CD4-positive, alpha-beta T cell (primary cell): ENCODE data around the gene FAM83F. TPM values are rescaled to one million over a fixed set of nuclear protein-coding genes. Genes with fewer than 3 reads are reported as not detected.
A peak's percentile ranks its signal among the peaks of the same experiment; 100 is the strongest.

Experiments used
- ATAC-seq: fragments of 200-7000 bp; cut with Tn5 transposase; one replicate; pipeline ENCODE4 v1.10.0; 2022; ENCODE audit warnings: mild to moderate bottlenecking; ENCODE audit not compliant: poor library complexity
- CTCF ChIA-PET: fragments of 350-600 bp; sonication (Branson Sonifier 250); formaldehyde crosslinking; loops from one replicate; lab custom pipeline; 2021; ENCODE audit warnings: antibody characterized with exemption, inconsistent platforms; lab: Charles Lee
- POLR2A ChIA-PET: fragments of 350-600 bp; sonication (Branson Sonifier 250); formaldehyde crosslinking; loops from one replicate; lab custom pipeline; 2021; ENCODE audit warnings: antibody characterized with exemption, inconsistent platforms; lab: Charles Lee
- DNase-seq, 14 experiments: peaks; one replicate each; pipeline ENCODE4 v3.0.0-alpha.2; 2013 to 2020; ENCODE audit warnings: mixed read lengths in 2 of 14
- H3K27ac ChIP-seq, 2 donors: one replicate each; pipeline versions ENCODE4 v1.5.1 to v1.7.0; 2013; ENCODE audit warnings: low read length in 2 of 2, low read depth in 1 of 2, mild to moderate bottlenecking in 1 of 2
- H3K27me3 ChIP-seq, 2 experiments: 1 replicate in 1 of 2; 2 replicates in 1 of 2; pipeline versions ENCODE4 v1.6.1 to v1.7.0; 2013; ENCODE audit warnings: low read length in 2 of 2, control low read depth in 1 of 2, mild to moderate bottlenecking in 1 of 2, moderate library complexity in 1 of 2; ENCODE audit not compliant: insufficient read depth in 2 of 2, control insufficient read depth in 1 of 2
- H3K36me3 ChIP-seq: one replicate; pipeline ENCODE4 v1.6.1; 2013; ENCODE audit warnings: low read length, control low read depth; ENCODE audit not compliant: insufficient read depth
- H3K4me1 ChIP-seq: one replicate; pipeline ENCODE4 v1.6.1; 2013; ENCODE audit warnings: low read length, control low read depth; ENCODE audit not compliant: insufficient read depth
- H3K4me3 ChIP-seq: one replicate; pipeline ENCODE4 v1.5.1; 2013; ENCODE audit warnings: mild to moderate bottlenecking, low read length, moderate library complexity
- H3K9me3 ChIP-seq, 2 experiments: 1 replicate in 1 of 2; 2 replicates in 1 of 2; pipeline versions ENCODE4 v1.6.1 to v1.7.0; 2013; ENCODE audit warnings: low read length in 2 of 2, mild to moderate bottlenecking in 2 of 2, control low read depth in 1 of 2, moderate library complexity in 1 of 2; ENCODE audit not compliant: control insufficient read depth in 1 of 2, insufficient read depth in 1 of 2
- H3K27ac Mint-ChIP-seq: one replicate; pipeline ENCODE4 v1.8.0; 2020; ENCODE audit warnings: mixed read lengths
- H3K27me3 Mint-ChIP-seq: one replicate; pipeline ENCODE4 v1.8.0; 2021; ENCODE audit warnings: mixed read lengths
- H3K36me3 Mint-ChIP-seq: one replicate; pipeline ENCODE4 v1.8.0; 2021; ENCODE audit warnings: low read depth, mixed read lengths
- H3K4me1 Mint-ChIP-seq: one replicate; pipeline ENCODE4 v1.8.0; 2021; ENCODE audit warnings: low read depth, mixed read lengths
- H3K4me3 Mint-ChIP-seq: one replicate; pipeline ENCODE4 v1.8.0; 2020; ENCODE audit warnings: mild to moderate bottlenecking, mixed read lengths
- H3K9me3 Mint-ChIP-seq: one replicate; pipeline ENCODE4 v1.8.0; 2020; ENCODE audit warnings: mixed read lengths
- CTCF ChIP-seq: fragments of 200-600 bp; IDR thresholded peaks from one replicate; pipeline ENCODE4 v1.8.0; 2022; ENCODE audit warnings: antibody characterized with exemption, mild to moderate bottlenecking
- intact Hi-C, 2 experiments: fragments of 100-400 bp; cut with DNase I in 1 of 2; cut with micrococcal nuclease in 1 of 2; formaldehyde crosslinking; loops; one replicate each; pipeline versions ENCODE4 v1.15.1 to v1.9.0; 2023 to 2025; cut with DNase I, micrococcal nuclease
- total RNA-seq, 174 experiments: library from RNA in 2 of 174; stranded (reverse) in 2 of 174; gene quantifications; one replicate each; pipeline ENCODE4 v1.2.3 and lab custom pipeline; 2021 to 2026

Gene FAM83F
- total RNA-seq, 2 experiments from 2014 or later, result 5.2 to 6.8 TPM

- peaks cover 59% of the 10 kb centered on the region for H3K4me1 ChIP-seq
- DNase-seq (peak in 12 of 14 experiments; percentile 27 to 82 (median 42)), ATAC-seq (peak; percentile 71)
- no peak for TF ChIP-seq CTCF
- Mint-ChIP-seq H3K36me3 (peaks cover 98% of the 10 kb centered on the region), H3K4me1 (peaks cover 62% of the 10 kb centered on the region), H3K9me3 (no peaks in the 10 kb centered on the region), H3K27me3 (no peaks in the 10 kb centered on the region), H3K4me3 (peak overlapping the region; percentile 6), H3K27ac (peak overlapping the region; percentile 77)
- peak overlapping the region; percentile 49 to 51 for H3K27ac ChIP-seq
- intact Hi-C loops, result no loop called here
- no peaks in the 10 kb centered on the region for H3K9me3 ChIP-seq
- H3K4me3 ChIP-seq, result no peak overlapping the region
- POLR2A ChIA-PET, result interaction anchor here (1.1 to 1.3 kb wide), 2 partner anchors 8 to 10 kb away, joined by 3 read pairs; no protein-coding TSS in a partner anchor
- H3K27me3 ChIP-seq, result no peaks in the 10 kb centered on the region
- CTCF ChIA-PET, result interaction anchor here (1.1 to 1.8 kb wide), 6 partner anchors 9 to 432 kb away, joined by 3 to 4 read pairs (median 4); no protein-coding TSS in a partner anchor
- H3K36me3 ChIP-seq, result peaks cover 92% of the 10 kb centered on the region
These were observed 33.7 kb upstream of the FAM83F start for GRCh38 chr22:39960791-39961746.

- no peak for TF ChIP-seq CTCF
- ATAC-seq (no peak), DNase-seq (no peak)
- Mint-ChIP-seq H3K27me3 (no peaks in the 10 kb centered on the region), H3K9me3 (no peaks in the 10 kb centered on the region), H3K4me1 (peaks cover 67% of the 10 kb centered on the region), H3K27ac (peak overlapping the region; percentile 77), H3K4me3 (no peak overlapping the region), H3K36me3 (peaks cover 98% of the 10 kb centered on the region)
- ChIA-PET POLR2A (interaction anchor here (0.7 to 1.3 kb wide), 3 partner anchors 9 to 15 kb away, joined by 3 read pairs; no protein-coding TSS in a partner anchor), CTCF (interaction anchor here (1.1 to 1.5 kb wide), 4 partner anchors 10 to 433 kb away, joined by 3 to 4 read pairs (median 3); no protein-coding TSS in a partner anchor)
- peak overlapping the region in 1 of 2 donors; percentile 49 for H3K27ac ChIP-seq
- intact Hi-C loops, result no loop called here
- no peaks in the 10 kb centered on the region for H3K9me3 ChIP-seq
- peaks cover 96% of the 10 kb centered on the region for H3K36me3 ChIP-seq
- H3K4me1 ChIP-seq, result peaks cover 49% of the 10 kb centered on the region
- no peaks in the 10 kb centered on the region for H3K27me3 ChIP-seq
- H3K4me3 ChIP-seq, result no peak overlapping the region
These were observed 32.7 kb upstream of the FAM83F start for GRCh38 chr22:39962071-39962470.

GRCh38 chr22:39965748-39966147 is 29.0 kb upstream of the FAM83F start:
- intact Hi-C loops, result no loop called here
- Histone ChIP-seq H3K27me3 (no peaks in the 10 kb centered on the region), H3K9me3 (no peaks in the 10 kb centered on the region), H3K27ac (no peak overlapping the region), H3K4me1 (peaks cover 16% of the 10 kb centered on the region), H3K4me3 (no peak overlapping the region), H3K36me3 (peaks cover 97% of the 10 kb centered on the region)
- H3K27me3 Mint-ChIP-seq, result no peaks in the 10 kb centered on the region
- no peak overlapping the region for H3K4me3 Mint-ChIP-seq
- H3K4me1 Mint-ChIP-seq, result peaks cover 31% of the 10 kb centered on the region
- H3K27ac Mint-ChIP-seq, result peak overlapping the region; percentile 80
- no peaks in the 10 kb centered on the region for H3K9me3 Mint-ChIP-seq
- DNase-seq (no peak), ATAC-seq (no peak)
- CTCF ChIA-PET, result interaction anchor here (1.9 kb wide), 1 partner anchor 59 kb away, joined by 4 read pairs; no protein-coding TSS in a partner anchor
- TF ChIP-seq CTCF, result no peak
- H3K36me3 Mint-ChIP-seq, result peaks cover 98% of the 10 kb centered on the region
- POLR2A ChIA-PET, result interaction anchor here (1.2 kb wide), 1 partner anchor 20 kb away, joined by 4 read pairs; no protein-coding TSS in a partner anchor
